Omental fat pad (tissue), 4 donors: ENCODE results near the gene SCD. TPM values are rescaled to one million over a fixed set of nuclear protein-coding genes. Genes with fewer than 3 reads are reported as not detected.

Source experiments
- ATAC-seq: fragments of 150-250 bp; one replicate; pipeline ENCODE4 v1.9.1; 2016; ENCODE audit warnings: mild to moderate bottlenecking, moderate library complexity; ENCODE audit not compliant: low FRiP score
- DNase-seq: peaks from one replicate; pipeline ENCODE4 v3.0.0-alpha.2; 2019; ENCODE audit warnings: low spot score
- total RNA-seq, 4 donors: library from RNA; depleted of rRNA; stranded (reverse); fragments of >200 nt; gene quantifications; one replicate each; pipeline ENCODE4 v1.1.0, GENCODE V29; 2016
- TF ChIP-seq, protein P1 (sequence below), 3 donors: fragments of 450-650 bp; IDR thresholded peaks; one replicate each; pipeline ENCODE4 v1.5.1; 2016 to 2017; ENCODE audit warnings: antibody characterized with exemption in 3 of 3, mild to moderate bottlenecking in 3 of 3, moderate library complexity in 2 of 3

The SCD gene
- total RNA-seq, 4 donors from 2014 or later: 258 to 1,217 (median 417) TPM

- no peak for DNase-seq
- no peak for ATAC-seq
- TF ChIP-seq, protein P1, sequence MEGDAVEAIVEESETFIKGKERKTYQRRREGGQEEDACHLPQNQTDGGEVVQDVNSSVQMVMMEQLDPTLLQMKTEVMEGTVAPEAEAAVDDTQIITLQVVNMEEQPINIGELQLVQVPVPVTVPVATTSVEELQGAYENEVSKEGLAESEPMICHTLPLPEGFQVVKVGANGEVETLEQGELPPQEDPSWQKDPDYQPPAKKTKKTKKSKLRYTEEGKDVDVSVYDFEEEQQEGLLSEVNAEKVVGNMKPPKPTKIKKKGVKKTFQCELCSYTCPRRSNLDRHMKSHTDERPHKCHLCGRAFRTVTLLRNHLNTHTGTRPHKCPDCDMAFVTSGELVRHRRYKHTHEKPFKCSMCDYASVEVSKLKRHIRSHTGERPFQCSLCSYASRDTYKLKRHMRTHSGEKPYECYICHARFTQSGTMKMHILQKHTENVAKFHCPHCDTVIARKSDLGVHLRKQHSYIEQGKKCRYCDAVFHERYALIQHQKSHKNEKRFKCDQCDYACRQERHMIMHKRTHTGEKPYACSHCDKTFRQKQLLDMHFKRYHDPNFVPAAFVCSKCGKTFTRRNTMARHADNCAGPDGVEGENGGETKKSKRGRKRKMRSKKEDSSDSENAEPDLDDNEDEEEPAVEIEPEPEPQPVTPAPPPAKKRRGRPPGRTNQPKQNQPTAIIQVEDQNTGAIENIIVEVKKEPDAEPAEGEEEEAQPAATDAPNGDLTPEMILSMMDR (IDR thresholded peaks at IDR 0.05): no peak
Observed at GRCh38 chr10:100311298-100311697, 35.7 kb upstream of the SCD start.

GRCh38 chr10:100315615-100316014 is 31.4 kb upstream of the SCD start:
- ATAC-seq (no peak), DNase-seq (no peak)
- TF ChIP-seq, protein P1 (IDR thresholded peaks at IDR 0.05): no peak

DNA sequence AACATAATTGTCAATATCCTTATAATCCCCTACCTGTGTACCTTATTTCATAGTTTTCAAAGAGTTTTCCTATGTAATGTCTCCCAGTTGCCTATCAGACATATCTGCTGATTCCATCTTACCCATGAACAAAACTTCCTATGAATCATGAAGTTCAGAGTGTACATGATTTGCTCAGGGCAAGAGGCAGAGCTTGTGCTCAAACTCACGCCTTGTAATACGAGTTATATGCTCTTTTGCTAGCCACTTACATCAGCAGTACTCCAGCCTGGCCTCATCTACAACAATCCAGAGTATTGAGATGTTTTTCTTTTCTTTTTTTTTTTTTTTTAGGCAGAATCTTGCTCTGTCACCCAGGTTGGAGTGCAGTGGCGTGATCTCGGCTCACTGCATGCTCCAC is 28.8 kb upstream of the SCD start:
- no peak for ATAC-seq

DNA sequence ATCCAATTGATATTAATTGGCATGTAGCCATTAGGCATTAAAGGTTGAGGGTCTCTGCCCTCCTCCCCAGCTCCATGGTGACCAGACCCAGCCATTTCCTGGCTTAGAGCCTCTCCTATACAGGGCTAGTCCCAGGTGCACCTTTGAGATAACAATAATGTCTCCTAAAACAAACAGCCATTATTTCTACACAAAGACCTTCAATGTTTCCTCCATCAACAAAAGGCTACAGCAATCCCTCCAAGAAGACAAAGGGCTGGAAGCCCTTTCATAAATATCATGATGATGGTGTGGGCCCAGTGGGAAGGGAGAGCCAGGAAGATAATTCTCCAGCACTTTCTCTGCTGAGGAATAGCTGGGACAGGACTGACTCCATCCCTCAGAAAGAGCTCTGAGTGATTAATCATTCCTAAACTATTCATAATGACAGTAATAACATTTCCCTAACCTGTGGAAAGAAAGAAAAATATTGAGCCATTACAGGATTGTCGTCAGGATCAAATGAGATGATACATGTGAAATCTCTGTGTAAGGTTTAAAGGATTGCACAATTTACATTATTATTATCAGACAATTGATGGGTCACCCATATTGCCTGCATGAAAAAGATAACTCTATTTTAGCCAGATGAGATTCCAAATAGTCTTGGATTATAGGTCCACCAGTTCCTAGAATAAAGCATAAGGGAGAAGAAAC is 27.2 kb upstream of the SCD start:
- TF ChIP-seq, protein P1 (IDR thresholded peaks at IDR 0.05): no peak
- no peak for ATAC-seq
- DNase-seq: no peak

More for the DNA sequence above, 28.8 kb upstream of the SCD start:
- DNase-seq: no peak
- TF ChIP-seq, protein P1 (IDR thresholded peaks at IDR 0.05): no peak

- no peak for ATAC-seq
- TF ChIP-seq, protein P1 (IDR thresholded peaks at IDR 0.05): no peak
Observed at GRCh38 chr10:100325158-100325557, 21.9 kb upstream of the SCD start.

DNA sequence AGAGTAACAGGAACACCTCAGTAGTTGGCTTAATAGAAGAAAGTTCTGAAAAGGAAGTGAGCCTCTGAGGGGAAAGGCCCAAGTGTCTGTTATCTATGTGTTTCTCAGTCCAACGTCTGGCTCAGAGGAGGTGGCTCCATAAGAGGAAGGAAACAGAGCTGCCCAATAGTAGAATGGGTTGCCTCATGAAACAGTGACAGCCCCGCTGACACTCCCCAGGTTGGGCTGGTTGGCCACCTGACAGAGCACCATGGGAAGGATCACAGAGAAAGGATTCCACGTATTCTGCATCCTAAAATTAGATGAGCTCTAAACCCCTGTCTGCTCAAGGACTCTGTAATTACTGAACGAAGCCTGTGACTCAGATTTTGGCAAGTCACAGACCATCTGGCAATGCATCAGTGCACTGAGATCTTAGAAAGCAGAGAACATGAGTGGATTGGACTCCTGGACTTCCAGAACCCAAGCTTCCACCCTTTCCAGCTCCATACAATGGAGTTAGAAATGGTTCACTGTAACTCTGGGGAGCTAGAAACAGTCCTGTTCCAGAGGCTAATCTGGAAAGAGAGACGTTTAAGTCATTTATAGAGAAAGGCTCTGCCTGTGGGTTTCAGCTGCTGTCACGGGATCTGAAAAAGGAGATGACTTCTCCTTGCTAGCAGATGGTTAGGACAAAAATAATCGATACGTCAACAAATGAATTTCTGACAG is 19.9 kb upstream of the SCD start:
- DNase-seq: no peak

More at GRCh38 chr10:100325158-100325557, 21.9 kb upstream of the SCD start:
- DNase-seq: no peak

More for the DNA sequence above, 19.9 kb upstream of the SCD start:
- TF ChIP-seq, protein P1 (IDR thresholded peaks at IDR 0.05): no peak
- no peak for ATAC-seq
